OCI-LY7 (cell line): ENCODE measurements around the gene LHFPL6. TPM values are rescaled to one million over a fixed set of nuclear protein-coding genes. Genes with fewer than 3 reads are reported as not detected.
A peak's percentile ranks its signal among the peaks of the same experiment; 100 is the strongest.

ENCODE experiments used
- BruUV-seq: library from RNA; stranded (reverse); fragments of 400-500 nt; replicated peaks from 2 replicates; lab custom pipeline; 2021; lab: Mats Ljungman, UMichigan
- CTCF ChIA-PET: fragments of 300-600 bp; sonication (Branson Sonifier 250); formaldehyde crosslinking; loops from one replicate; lab custom pipeline; 2022; ENCODE audit warnings: antibody characterized with exemption; ENCODE audit not compliant: unreplicated experiment; lab: Charles Lee
- POLR2A ChIA-PET: fragments of 300-600 bp; sonication (Branson Sonifier 250); formaldehyde crosslinking; loops from one replicate; lab custom pipeline; 2022; ENCODE audit warnings: antibody characterized with exemption; lab: Charles Lee
- DNase-seq: peaks from one replicate; pipeline ENCODE4 v3.0.0-alpha.2; 2015; ENCODE audit warnings: low spot score
- H2AFZ ChIP-seq: fragments of 200-600 bp; sonication (generic), shearing (Covaris generic); 2 replicates; pipeline ENCODE4 v1.6.1; 2014; ENCODE audit warnings: mild to moderate bottlenecking, antibody characterized with exemption, low read length, moderate library complexity
- H3K27ac ChIP-seq: fragments of 200-600 bp; sonication (generic); 2 replicates; pipeline ENCODE4 v1.5.1; 2014; ENCODE audit warnings: mixed run types, low read depth, mild to moderate bottlenecking, moderate library complexity, low read length, inconsistent platforms; ENCODE audit not compliant: poor library complexity, severe bottlenecking
- H3K36me3 ChIP-seq: fragments of 200-600 bp; sonication (generic); 2 replicates; pipeline ENCODE4 v1.6.1; 2014; ENCODE audit warnings: mild to moderate bottlenecking, antibody characterized with exemption, low read length, moderate library complexity, mixed read lengths; ENCODE audit not compliant: insufficient read depth
- H3K4me1 ChIP-seq: fragments of 200-600 bp; sonication (generic); 2 replicates; pipeline ENCODE4 v1.5.1; 2014; ENCODE audit warnings: mild to moderate bottlenecking, low read length; ENCODE audit not compliant: insufficient read depth, poor library complexity, severe bottlenecking
- H3K4me2 ChIP-seq: fragments of 200-600 bp; sonication (generic); 2 replicates; pipeline ENCODE4 v1.6.1; 2014; ENCODE audit warnings: mild to moderate bottlenecking, low read length
- H3K4me3 ChIP-seq: fragments of 200-600 bp; sonication (generic); 2 replicates; pipeline ENCODE4 v1.5.1; 2014; ENCODE audit warnings: mild to moderate bottlenecking, low read depth, low read length; ENCODE audit not compliant: poor library complexity, severe bottlenecking
- H3K79me2 ChIP-seq: fragments of 200-600 bp; sonication (generic); 2 replicates; pipeline ENCODE4 v1.6.1; 2016; ENCODE audit warnings: low read depth, mild to moderate bottlenecking, low read length, moderate library complexity, mixed read lengths; ENCODE audit not compliant: insufficient read depth
- H3K9me2 ChIP-seq: fragments of 200-600 bp; sonication (generic); 2 replicates; pipeline ENCODE4 v1.6.1; 2016; ENCODE audit warnings: mild to moderate bottlenecking, low read length, mixed read lengths; ENCODE audit not compliant: insufficient read depth
- H3K9me3 ChIP-seq: fragments of 200-600 bp; sonication (generic); 2 replicates; pipeline ENCODE4 v1.6.1; 2014; ENCODE audit warnings: mild to moderate bottlenecking, mixed run types, low read length, mixed read lengths
- H4K20me1 ChIP-seq: fragments of 200-600 bp; sonication (generic); 2 replicates; pipeline ENCODE4 v1.6.1; 2014; ENCODE audit warnings: mild to moderate bottlenecking, antibody characterized with exemption, low read length, moderate library complexity, mixed read lengths; ENCODE audit not compliant: insufficient read depth
- CTCF ChIP-seq: fragments of 200-600 bp; sonication (generic); conservative IDR thresholded peaks from 2 replicates; pipeline ENCODE4 v1.5.1; 2014; ENCODE audit warnings: mild to moderate bottlenecking, antibody characterized with exemption, low read length, moderate library complexity, mixed read lengths
- EZH2phosphoT487 ChIP-seq: fragments of 200-600 bp; sonication (generic); IDR thresholded peaks from 2 replicates; pipeline ENCODE4 v1.6.1; 2018; ENCODE audit warnings: low read depth, borderline replicate concordance, mild to moderate bottlenecking, mixed run types, antibody characterized with exemption, low read length, moderate library complexity, mixed read lengths
- intact Hi-C: fragments of 100-400 bp; cut with micrococcal nuclease; formaldehyde crosslinking; loops from one replicate; pipeline ENCODE4 v1.10.0; 2022; ENCODE audit not compliant: unreplicated experiment
- total RNA-seq, 2 experiments: library from RNA; depleted of rRNA in 1 of 2; stranded (reverse); fragments of >200 nt in 1 of 2; shearing (Covaris generic) in 1 of 2; gene quantifications; 2 replicates each; pipeline ENCODE4 v1.2.3, GENCODE V29; 2014 to 2022

The LHFPL6 gene
- total RNA-seq, 2 experiments from 2014 or later: 15.1 to 27.7 TPM

GRCh38 chr13:39452417-39452816, 150.6 kb downstream of the LHFPL6 start:
- Histone ChIP-seq H3K4me2 (peak overlapping the region; percentile 39), H3K4me1 (peaks cover 25% of the 10 kb centered on the region), H3K79me2 (no peaks in the 10 kb centered on the region; the same call in 1 of the 2 replicates), H3K9me2 (no peaks in the 10 kb centered on the region), H2AFZ (no peak overlapping the region), H3K9me3 (no peaks in the 10 kb centered on the region), H4K20me1 (no peaks in the 10 kb centered on the region), H3K27ac (peak overlapping the region; percentile 10), H3K36me3 (no peaks in the 10 kb centered on the region), H3K4me3 (no peak overlapping the region)
- BruUV-seq: no TSS peak
- intact Hi-C loops: no loop called here
- POLR2A ChIA-PET: interaction anchor here (0.6 to 1.5 kb wide), 2 partner anchors 130 to 486 kb away, joined by 3 read pairs; no protein-coding TSS in a partner anchor
- TF ChIP-seq EZH2phosphoT487 (no peak), CTCF (no peak)
- no peak for DNase-seq
- CTCF ChIA-PET: no interaction called here

- TF ChIP-seq CTCF (no peak), EZH2phosphoT487 (no peak)
- Histone ChIP-seq H3K4me3 (no peak overlapping the region), H3K4me2 (peak overlapping the region; percentile 39), H3K4me1 (peaks cover 25% of the 10 kb centered on the region), H3K9me3 (no peaks in the 10 kb centered on the region), H2AFZ (no peak overlapping the region), H3K27ac (peak overlapping the region; percentile 10), H4K20me1 (no peaks in the 10 kb centered on the region), H3K9me2 (no peaks in the 10 kb centered on the region), H3K79me2 (no peaks in the 10 kb centered on the region; the same call in 1 of the 2 replicates), H3K36me3 (no peaks in the 10 kb centered on the region)
- POLR2A ChIA-PET: interaction anchor here (0.6 to 1.5 kb wide), 3 partner anchors 62 to 487 kb away, joined by 3 read pairs; no protein-coding TSS in a partner anchor
- no TSS peak for BruUV-seq
- peak; percentile 91 for DNase-seq
- intact Hi-C loops: no loop called here
- CTCF ChIA-PET: interaction anchor here (1.4 kb wide), 1 partner anchor 164 kb away, joined by 5 read pairs; no protein-coding TSS in a partner anchor
These were observed 151.1 kb downstream of the LHFPL6 start for GRCh38 chr13:39451860-39452301.

GRCh38 chr13:39451301-39451700, 151.7 kb downstream of the LHFPL6 start:
- peak overlapping the region; percentile 10 for H3K27ac ChIP-seq
- H3K36me3 ChIP-seq: no peaks in the 10 kb centered on the region
- CTCF ChIA-PET: interaction anchor here (1.4 kb wide), 1 partner anchor 165 kb away, joined by 5 read pairs; no protein-coding TSS in a partner anchor
- H2AFZ ChIP-seq: no peak overlapping the region
- no peak for TF ChIP-seq CTCF
- H3K4me2 ChIP-seq: peak overlapping the region; percentile 39
- H3K9me2 ChIP-seq: no peaks in the 10 kb centered on the region
- no peaks in the 10 kb centered on the region for H3K9me3 ChIP-seq
- POLR2A ChIA-PET: interaction anchor here (0.9 to 1.5 kb wide), 4 partner anchors 60 to 281 kb away, joined by 3 to 4 read pairs (median 3); no protein-coding TSS in a partner anchor
- no peaks in the 10 kb centered on the region; the same call in 1 of the 2 replicates for H3K79me2 ChIP-seq
- peak; percentile 7 for DNase-seq
- no TSS peak for BruUV-seq
- intact Hi-C loops: no loop called here
- H3K4me3 ChIP-seq: no peak overlapping the region
- no peaks in the 10 kb centered on the region for H4K20me1 ChIP-seq
- peaks cover 25% of the 10 kb centered on the region for H3K4me1 ChIP-seq
